ENCODE data around the gene EFHC2. TPM values are rescaled to one million over a fixed set of nuclear protein-coding genes. Genes with fewer than 3 reads are reported as not detected.

Gene EFHC2
- polyA plus RNA-seq, 1 donor (not counting 4 experiments of a cell fraction or from before 2014, with no cell fraction given), result 0.98 TPM

DNA sequence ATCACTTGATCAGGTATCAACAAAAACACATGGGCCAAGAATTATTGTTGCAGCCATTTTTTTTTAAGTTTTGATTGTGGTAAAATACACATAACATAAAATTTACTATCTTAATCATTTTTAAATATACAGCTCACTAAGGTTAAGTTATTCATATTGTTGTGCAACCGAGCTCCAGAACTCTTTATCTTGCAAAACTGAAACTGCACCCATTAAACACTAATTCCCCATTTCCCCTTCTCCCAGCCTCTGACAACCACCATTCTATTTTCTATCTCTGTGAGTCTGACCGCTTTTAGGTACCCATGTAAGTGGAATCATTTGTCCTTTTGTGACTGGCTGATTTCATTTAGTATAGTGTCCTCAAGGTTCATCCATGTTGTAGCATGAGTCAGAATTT is 244.1 kb downstream of the EFHC2 start:
- H3K4me3 ChIP-seq (ENCODE audit: control insufficient read depth in 2 of 3, extremely low read depth in 1 of 3, insufficient read depth in 2 of 3, low read depth in 1 of 3, low read length in 3 of 3), result no peak overlapping the region
- H3K4me1 ChIP-seq (ENCODE audit: control insufficient read depth, extremely low read depth, insufficient read depth, low read length), result no peaks in the 10 kb centered on the region
- no peaks in the 10 kb centered on the region for H3K79me2 ChIP-seq (ENCODE audit: control insufficient read depth, insufficient read depth, low read length)
- H2AFZ ChIP-seq (ENCODE audit: control insufficient read depth, low read length), result no peak overlapping the region
- no peak overlapping the region for H3K9ac ChIP-seq (ENCODE audit: control insufficient read depth, extremely low read depth, insufficient read depth, low read length)
- TF ChIP-seq, protein P1, sequence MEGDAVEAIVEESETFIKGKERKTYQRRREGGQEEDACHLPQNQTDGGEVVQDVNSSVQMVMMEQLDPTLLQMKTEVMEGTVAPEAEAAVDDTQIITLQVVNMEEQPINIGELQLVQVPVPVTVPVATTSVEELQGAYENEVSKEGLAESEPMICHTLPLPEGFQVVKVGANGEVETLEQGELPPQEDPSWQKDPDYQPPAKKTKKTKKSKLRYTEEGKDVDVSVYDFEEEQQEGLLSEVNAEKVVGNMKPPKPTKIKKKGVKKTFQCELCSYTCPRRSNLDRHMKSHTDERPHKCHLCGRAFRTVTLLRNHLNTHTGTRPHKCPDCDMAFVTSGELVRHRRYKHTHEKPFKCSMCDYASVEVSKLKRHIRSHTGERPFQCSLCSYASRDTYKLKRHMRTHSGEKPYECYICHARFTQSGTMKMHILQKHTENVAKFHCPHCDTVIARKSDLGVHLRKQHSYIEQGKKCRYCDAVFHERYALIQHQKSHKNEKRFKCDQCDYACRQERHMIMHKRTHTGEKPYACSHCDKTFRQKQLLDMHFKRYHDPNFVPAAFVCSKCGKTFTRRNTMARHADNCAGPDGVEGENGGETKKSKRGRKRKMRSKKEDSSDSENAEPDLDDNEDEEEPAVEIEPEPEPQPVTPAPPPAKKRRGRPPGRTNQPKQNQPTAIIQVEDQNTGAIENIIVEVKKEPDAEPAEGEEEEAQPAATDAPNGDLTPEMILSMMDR (optimal IDR thresholded peaks at IDR 0.05 in 1 of 3, IDR thresholded peaks at IDR 0.05 in 1 of 3, conservative IDR thresholded peaks at IDR 0.05 in 1 of 3; ENCODE audit: extremely low read depth in 1 of 3, insufficient read depth in 2 of 3, low read length in 3 of 3), result no peak
- no peak for TF ChIP-seq EZH2 (IDR thresholded peaks at IDR 0.05; ENCODE audit: low read length)
- H3K4me2 ChIP-seq (ENCODE audit: control insufficient read depth, extremely low read depth, insufficient read depth, low read depth, low read length), result no peak overlapping the region
- dilution Hi-C loops (cut with MboI; ENCODE audit: extremely low pct_ligation_motif_present, low sequenced_read_pairs), result no loop called here
- H3K9me3 ChIP-seq (ENCODE audit: control insufficient read depth, low read depth, low read length), result no peaks in the 10 kb centered on the region
- no peaks in the 10 kb centered on the region for H3K27me3 ChIP-seq (ENCODE audit: control insufficient read depth, extremely low read depth, insufficient read depth, low read length)
- DNase-seq (ENCODE audit: low read depth, low spot score) (no peak), FAIRE-seq (no peak)
- H3K36me3 ChIP-seq (ENCODE audit: control insufficient read depth in 2 of 2, extremely low read depth in 1 of 2, insufficient read depth in 2 of 2, low read length in 2 of 2), result no peaks in the 10 kb centered on the region
- H4K20me1 ChIP-seq (ENCODE audit: control insufficient read depth, extremely low read depth, insufficient read depth, low read length), result no peaks in the 10 kb centered on the region
- H3K27ac ChIP-seq (ENCODE audit: control insufficient read depth, insufficient read depth, low read length), result no peak overlapping the region
- no peaks in the 10 kb centered on the region for H3K9me1 ChIP-seq (ENCODE audit: control insufficient read depth, extremely low read depth, insufficient read depth, low read length)

Other genes starting within 250 kb of the EFHC2 start
- 20.9 to 30.9 TPM (median 21.6 TPM) in 3 replicates for gene FUNDC1, start 199.2 kb upstream of the EFHC2 start, polyA plus RNA-seq